ENCODE data around the gene RRP1B. TPM values are rescaled to one million over a fixed set of nuclear protein-coding genes. Genes with fewer than 3 reads are reported as not detected.

RRP1B gene
- total RNA-seq, 1 experiment from 2014 or later = 55.9 TPM

GRCh38 chr21:43658769-43659135 is 608 bp upstream of the RRP1B start:
- DNase-seq (ENCODE audit: low read depth, low spot score) (no peak), ATAC-seq (no peak)
- POLR2A ChIA-PET = no interaction called here
- peak overlapping the region; percentile 94 for H3K9ac ChIP-seq (ENCODE audit: low read length)
- H3K4me2 ChIP-seq (ENCODE audit: low read length) = peak overlapping the region; percentile 93
- intact Hi-C loops (cut with micrococcal nuclease) = no loop called here
- peak overlapping the region; percentile 32 to 79; a peak in 3 of 4 replicates for H3K4me3 ChIP-seq (replicated peaks in 1 of 2; ENCODE audit: low read depth in 1 of 2, low read length in 2 of 2)
- H2AFZ ChIP-seq (ENCODE audit: low read depth, low read length, poor library complexity, severe bottlenecking) = no peak overlapping the region
- no peaks in the 10 kb centered on the region for H3K9me2 ChIP-seq (ENCODE audit: insufficient read depth)
- BruUV-seq (replicated peaks) = no TSS peak
- no peaks in the 10 kb centered on the region for H3K9me3 ChIP-seq (ENCODE audit: control insufficient read depth in 1 of 2, insufficient read depth in 1 of 2, low read depth in 1 of 2, low read length in 2 of 2)
- H3K27ac ChIP-seq (ENCODE audit: low read depth, low read length) = peak overlapping the region; percentile 83
- H3K4me1 ChIP-seq (ENCODE audit: control insufficient read depth in 1 of 2, insufficient read depth in 2 of 2, low read length in 2 of 2) = peaks cover 10 to 25% of the 10 kb centered on the region in 2 experiments
- H3K27me3 ChIP-seq (ENCODE audit: insufficient read depth, low read length) = no peaks in the 10 kb centered on the region
- peaks cover 44% of the 10 kb centered on the region for H3K79me2 ChIP-seq (ENCODE audit: insufficient read depth, low read length)
- H4K20me1 ChIP-seq (ENCODE audit: insufficient read depth) = no peaks in the 10 kb centered on the region
- RAD21 ChIA-PET (ENCODE audit: low non-redundant PET in 1 of 2, low total read pairs in 2 of 2, uncharacterized antibody in 2 of 2, unreplicated experiment in 2 of 2) = no interaction called here
- TF ChIP-seq ZBTB33 (IDR thresholded peaks at IDR 0.05; ENCODE audit: extremely low read depth, insufficient replicate concordance, low read length) = no peak
- TF ChIP-seq EZH2 (IDR thresholded peaks at IDR 0.05) = no peak
- no peak for TF ChIP-seq POLR2AphosphoS5 (IDR thresholded peaks at IDR 0.05; ENCODE audit: low read depth, low read length)
- TF ChIP-seq RAD21 (IDR thresholded peaks at IDR 0.05; ENCODE audit: low read depth) = no peak
- TF ChIP-seq JUND (IDR thresholded peaks at IDR 0.05) = no peak
- no peak for TF ChIP-seq CEBPB (IDR thresholded peaks at IDR 0.05; ENCODE audit: low read depth)
- TF ChIP-seq FOSL1 (IDR thresholded peaks at IDR 0.05; ENCODE audit: low read depth) = no peak
- TF ChIP-seq REST (IDR thresholded peaks at IDR 0.05; ENCODE audit: low read depth) = no peak
- no peak for TF ChIP-seq SIN3A (IDR thresholded peaks at IDR 0.05; ENCODE audit: low read depth)
- TF ChIP-seq CTCF (IDR thresholded peaks at IDR 0.05 in 2 of 3, conservative IDR thresholded peaks at IDR 0.05 in 1 of 3; ENCODE audit: borderline replicate concordance in 1 of 3, insufficient read depth in 1 of 3, low read depth in 2 of 3, low read length in 2 of 3) = no peak
- TF ChIP-seq CBX3 (IDR thresholded peaks at IDR 0.05; ENCODE audit: low read depth) = no peak
- no peak for TF ChIP-seq SP1 (IDR thresholded peaks at IDR 0.05; ENCODE audit: low read depth)
- no peak for TF ChIP-seq TCF7L2 (IDR thresholded peaks at IDR 0.05; ENCODE audit: borderline replicate concordance, extremely low read depth, insufficient read depth, insufficient read length)
- TF ChIP-seq ELF1 (IDR thresholded peaks at IDR 0.05; ENCODE audit: borderline replicate concordance, low read depth) = no peak
- peaks cover 9 to 21% of the 10 kb centered on the region in 2 experiments; a peak in 3 of 4 replicates for H3K36me3 ChIP-seq (ENCODE audit: control insufficient read depth in 1 of 2, insufficient read depth in 2 of 2, low read length in 2 of 2)
- CTCF ChIA-PET = no interaction called here
